Endothelial cell of umbilical vein (primary cell): ENCODE measurements around the gene GSG1L. TPM values are rescaled to one million over a fixed set of nuclear protein-coding genes. Genes with fewer than 3 reads are reported as not detected.

Experiments used
- BruUV-seq: library from RNA; stranded (reverse); fragments of 400-500 nt; replicated peaks from 2 replicates; lab custom pipeline; 2021; lab: Mats Ljungman, UMichigan
- CTCF ChIA-PET: fragments of 300-600, 350-600 bp; sonication (Branson Sonifier 250); formaldehyde crosslinking; loops from one replicate; lab custom pipeline; 2021; ENCODE audit warnings: antibody characterized with exemption, inconsistent platforms; lab: Charles Lee
- POLR2A ChIA-PET: fragments of 300-600, 350-600 bp; sonication (Branson Sonifier 250); formaldehyde crosslinking; loops from one replicate; lab custom pipeline; 2021; ENCODE audit warnings: antibody characterized with exemption, inconsistent platforms; lab: Charles Lee
- DNase-seq: peaks from one replicate; pipeline ENCODE4 v3.0.0-alpha.2; 2011; ENCODE audit warnings: low read depth, low spot score
- FAIRE-seq: peaks from 2 replicates; lab custom pipeline; 2011; peaks lifted over from hg19 to GRCh38; lab: Jason Lieb, UNC
- H2AFZ ChIP-seq: 2 replicates; pipeline ENCODE4 v1.6.0; 2012; ENCODE audit warnings: low read depth, low read length, control low read depth, inconsistent platforms
- H3K27ac ChIP-seq: 2 replicates; pipeline ENCODE4 v1.5.1; 2011; ENCODE audit warnings: low read depth, mild to moderate bottlenecking, control low read depth, low read length, moderate library complexity; ENCODE audit not compliant: insufficient read depth
- H3K27me3 ChIP-seq, 2 experiments: 2 replicates each; pipeline versions ENCODE4 v1.6.0 to v1.6.1; 2011; ENCODE audit warnings: low read length in 2 of 2, mixed read lengths in 1 of 2; ENCODE audit not compliant: control insufficient read depth in 2 of 2, insufficient read depth in 2 of 2
- H3K36me3 ChIP-seq, 2 experiments: 2 replicates in 1 of 2; 3 replicates in 1 of 2; pipeline ENCODE4 v1.5.1; 2011; ENCODE audit warnings: low read length in 2 of 2, mild to moderate bottlenecking in 1 of 2, moderate library complexity in 1 of 2; ENCODE audit not compliant: control insufficient read depth in 2 of 2, insufficient read depth in 2 of 2; ENCODE audit errors: extremely low read depth in 1 of 2
- H3K4me1 ChIP-seq: 3 replicates; pipeline ENCODE4 v1.5.1; 2011; ENCODE audit warnings: mild to moderate bottlenecking, low read length; ENCODE audit not compliant: control insufficient read depth, insufficient read depth; ENCODE audit errors: extremely low read depth
- H3K4me2 ChIP-seq: 2 replicates; pipeline ENCODE4 v1.6.1; 2011; ENCODE audit warnings: low read length, control low read depth, mixed read lengths; ENCODE audit not compliant: insufficient read depth
- H3K4me3 ChIP-seq, 3 experiments: fragments of 200-600 bp in 1 of 3; sonication (generic), shearing (Covaris generic) in 1 of 3; replicated peaks in 1 of 3; 2 replicates each; pipeline ENCODE4 v1.5.1; 2011 to 2016; ENCODE audit warnings: control low read depth in 3 of 3, low read length in 3 of 3, mild to moderate bottlenecking in 2 of 3, inconsistent platforms in 1 of 3, low read depth in 1 of 3, moderate library complexity in 1 of 3; ENCODE audit not compliant: insufficient read depth in 1 of 3
- H3K79me2 ChIP-seq: 2 replicates; pipeline ENCODE4 v1.6.0; 2012; ENCODE audit warnings: low read length, inconsistent platforms; ENCODE audit not compliant: control insufficient read depth, insufficient read depth
- H3K9ac ChIP-seq: replicated peaks from 2 replicates; pipeline ENCODE3; 2011; ENCODE audit warnings: low read length, control low read depth; ENCODE audit not compliant: insufficient read depth; ENCODE audit errors: extremely low read depth
- H3K9me1 ChIP-seq: replicated peaks from 3 replicates; pipeline ENCODE4 v1.6.0; 2011; ENCODE audit warnings: mild to moderate bottlenecking, low read length; ENCODE audit not compliant: control insufficient read depth, insufficient read depth; ENCODE audit errors: extremely low read depth
- H3K9me3 ChIP-seq: replicated peaks from 2 replicates; pipeline ENCODE4 v1.5.1; 2012; ENCODE audit warnings: low read length, inconsistent platforms; ENCODE audit not compliant: control insufficient read depth, insufficient read depth
- H4K20me1 ChIP-seq: replicated peaks from 2 replicates; pipeline ENCODE3; 2011; ENCODE audit warnings: mild to moderate bottlenecking, low read length; ENCODE audit not compliant: control insufficient read depth, insufficient read depth; ENCODE audit errors: extremely low read depth
- CTCF ChIP-seq, 2 donors: IDR thresholded peaks; 1 replicate in 1 of 2; 2 replicates in 1 of 2; pipeline ENCODE4 v1.5.1; 2011; ENCODE audit warnings: low read length in 2 of 2, mild to moderate bottlenecking in 2 of 2, moderate library complexity in 2 of 2, control low read depth in 1 of 2, inconsistent platforms in 1 of 2, low read depth in 1 of 2; ENCODE audit not compliant: insufficient read depth in 1 of 2; ENCODE audit errors: extremely low read depth in 1 of 2
- EZH2 ChIP-seq: IDR thresholded peaks from 2 replicates; pipeline ENCODE4 v1.6.1; 2012; ENCODE audit warnings: borderline replicate concordance, low read depth, mild to moderate bottlenecking, moderate library complexity, low read length, inconsistent platforms; ENCODE audit not compliant: severe bottlenecking
- FOS ChIP-seq: IDR thresholded peaks from 2 replicates; pipeline ENCODE4 v1.6.1; 2011; ENCODE audit warnings: mild to moderate bottlenecking, low read length, moderate library complexity, borderline replicate concordance; ENCODE audit not compliant: insufficient read depth
- GATA2 ChIP-seq: IDR thresholded peaks from 2 replicates; pipeline ENCODE4 v1.7.0; 2011; ENCODE audit warnings: low read depth, mild to moderate bottlenecking, moderate library complexity, mixed read lengths, low read length; ENCODE audit not compliant: insufficient read length, insufficient read depth
- JUN ChIP-seq: IDR thresholded peaks from 2 replicates; pipeline ENCODE4 v1.6.1; 2011; ENCODE audit warnings: borderline replicate concordance, low read depth; ENCODE audit not compliant: insufficient read length, insufficient read depth
- MAX ChIP-seq: IDR thresholded peaks from 2 replicates; pipeline ENCODE4 v1.6.1; 2011; ENCODE audit not compliant: insufficient read depth, insufficient read length
- MYC ChIP-seq: IDR thresholded peaks from one replicate; pipeline ENCODE4 v1.6.1; 2011; ENCODE audit warnings: mild to moderate bottlenecking, low read depth, low read length
- POLR2A ChIP-seq: IDR thresholded peaks from 2 replicates; pipeline ENCODE4 v1.6.1; 2012; ENCODE audit warnings: low read depth, mild to moderate bottlenecking, control low read depth, low read length
- POLR2AphosphoS5 ChIP-seq: IDR thresholded peaks from 2 replicates; pipeline ENCODE4 v1.6.1; 2012; ENCODE audit warnings: low read depth, mild to moderate bottlenecking, control low read depth, low read length, moderate library complexity; ENCODE audit not compliant: insufficient read depth
- dilution Hi-C: fragments of 300-500 bp; cut with MboI; formaldehyde crosslinking; loops from one replicate; pipeline ENCODE4 v1.15.0; 2019; ENCODE audit warnings: low sequenced_read_pairs; ENCODE audit not compliant: extremely low pct_ligation_motif_present
- intact Hi-C: fragments of 100-400 bp; cut with micrococcal nuclease; formaldehyde crosslinking; loops from one replicate; pipeline ENCODE4 v1.10.0; 2022
- polyA plus RNA-seq, 4 experiments: library from polyadenylated mRNA; depleted of rRNA in 3 of 4; stranded (reverse) in 3 of 4; unstranded in 1 of 4; fragments of >200 nt; gene quantifications; 2 replicates each; pipeline versions ENCODE4 v1.2.1 to v1.2.3, GENCODE V29; 2011 to 2012; ENCODE audit warnings: missing spikeins in 1 of 4
- total RNA-seq: library from RNA; stranded (reverse); gene quantifications from 2 replicates; pipeline ENCODE4 v1.2.3, GENCODE V29; 2021

Gene GSG1L
- total and polyA plus RNA-seq, 2 donors (not counting 3 experiments of a cell fraction or from before 2014, with no cell fraction given): 0.06 TPM; not detected in 1

- Histone ChIP-seq H3K9me3 (no peaks in the 10 kb centered on the region), H3K4me1 (no peaks in the 10 kb centered on the region), H3K36me3 (peaks cover 21 to 47% of the 10 kb centered on the region in 2 experiments), H3K4me2 (no peak overlapping the region), H3K4me3 (no peak overlapping the region), H3K27me3 (no peaks in the 10 kb centered on the region), H3K79me2 (peaks cover 3% of the 10 kb centered on the region), H4K20me1 (no peaks in the 10 kb centered on the region), H3K9ac (no peak overlapping the region), H2AFZ (no peak overlapping the region), H3K9me1 (no peaks in the 10 kb centered on the region), H3K27ac (no peak overlapping the region)
- FAIRE-seq: peak; percentile 18
- TF ChIP-seq CTCF (IDR thresholded peaks at IDR 0.05; ENCODE audit: extremely low read depth in 1 of 2, insufficient read depth in 1 of 2, low read depth in 1 of 2, low read length in 2 of 2) (no peak), GATA2 (no peak), MYC (no peak), JUN (no peak), POLR2A (no peak), POLR2AphosphoS5 (no peak), MAX (no peak), FOS (no peak), EZH2 (no peak)
- no TSS peak for BruUV-seq
- dilution Hi-C loops (no loop called here), intact Hi-C loops (no loop called here)
- ChIA-PET CTCF (interaction anchor here (0.8 to 1.0 kb wide), 2 partner anchors 98 to 108 kb away, joined by 3 to 4 read pairs; no protein-coding TSS in a partner anchor), POLR2A (no interaction called here)
- no peak for DNase-seq
Observed at GRCh38 chr16:28110479-28110878, 47.0 kb upstream of the GSG1L start.
